Heart left ventricle (tissue), 13 donors: ENCODE data around the gene RPP40.

Experiments
- POLR2A ChIP-seq, 2 donors: fragments of 450-650 bp; IDR thresholded peaks; one replicate each; pipeline ENCODE4 v1.6.1; 2017; ENCODE audit warnings: antibody characterized with exemption in 2 of 2, mild to moderate bottlenecking in 2 of 2, moderate library complexity in 2 of 2
- TF ChIP-seq, protein P1 (sequence below), 12 donors: fragments of 200-600 bp; sonication (generic) in 4 of 12; IDR thresholded peaks; one replicate each; pipeline versions ENCODE4 v1.5.0 to v1.8.0; 2018 to 2022; ENCODE audit warnings: antibody characterized with exemption in 12 of 12, mild to moderate bottlenecking in 5 of 12
- donor health status: ischemic (EF 13 %, LVEDD 7.1; RV severe dilation, severe dysfunction).
- donor health status: DM: no; HTN: yes; CAD: no.
- donor health status: DM: no; HTN: no; CAD: no.
- donor health status: ischemic (EF 25% LVEDD 6.9; RV normal size, moderate dysfunction).
- donor health status: ischemic (EF 25% LVEDD 5.7; RV mildly dilated, moderate dysfunction).
- donor health status: ischemic (EF 35%, LVEDD 5.7; RV mildly dilated, moderate dysfunction).
- donor health status: nonischemic (EF 11% LVEDD 7.7; RV severe dilation, severe dysfunction).
- donor health status: DM: yes; HTN: yes; CAD: no.
- donor health status: PGD.
- donor health status: ischemic (EF 29% LVEDD 5.4; RV normal size, mild dysfunction).
- donor health status: nonischemic (EF 23%, LVEDD 6.1; RV moderate dilation, normal function).

DNA sequence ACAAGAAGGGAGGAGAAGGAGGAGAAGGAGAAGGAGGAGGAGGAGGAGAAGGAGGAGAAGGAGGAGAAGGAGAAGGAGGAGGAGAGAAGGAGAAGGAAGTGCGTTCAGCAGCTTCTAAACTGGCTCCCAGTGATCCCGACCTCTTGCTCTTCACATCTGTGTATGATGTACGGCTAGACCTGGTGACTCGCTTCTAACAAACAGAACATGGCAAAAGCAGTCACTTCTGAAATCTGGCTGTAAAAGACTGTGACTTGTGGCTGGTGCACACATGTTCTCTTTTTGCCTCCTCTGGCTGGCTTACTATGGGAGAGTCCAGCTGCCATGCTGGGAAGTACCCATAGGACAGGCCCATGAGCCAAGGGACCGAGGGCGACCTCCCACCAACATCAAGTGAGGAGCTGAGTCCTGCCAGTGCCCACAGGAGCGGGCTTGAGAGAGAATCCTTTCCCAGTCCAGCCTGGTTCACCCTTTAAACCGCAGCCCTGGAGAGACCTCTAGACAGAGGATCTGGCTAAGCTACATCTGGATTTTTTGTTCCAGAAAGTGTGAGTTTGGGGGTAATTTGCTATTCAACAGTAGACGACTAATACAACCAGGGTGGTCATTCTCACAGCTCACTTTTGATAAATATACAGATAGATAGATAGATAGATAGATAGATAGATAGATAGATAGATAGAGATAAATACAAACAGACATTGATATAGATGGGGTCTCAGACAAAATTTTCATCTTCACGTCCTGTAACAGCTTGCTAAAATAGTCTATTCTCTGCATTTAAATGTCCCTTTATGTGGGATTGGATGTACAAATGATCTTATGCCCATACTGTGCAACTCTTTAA lies 42.3 kb downstream of the RPP40 start:
- TF ChIP-seq, protein P1, sequence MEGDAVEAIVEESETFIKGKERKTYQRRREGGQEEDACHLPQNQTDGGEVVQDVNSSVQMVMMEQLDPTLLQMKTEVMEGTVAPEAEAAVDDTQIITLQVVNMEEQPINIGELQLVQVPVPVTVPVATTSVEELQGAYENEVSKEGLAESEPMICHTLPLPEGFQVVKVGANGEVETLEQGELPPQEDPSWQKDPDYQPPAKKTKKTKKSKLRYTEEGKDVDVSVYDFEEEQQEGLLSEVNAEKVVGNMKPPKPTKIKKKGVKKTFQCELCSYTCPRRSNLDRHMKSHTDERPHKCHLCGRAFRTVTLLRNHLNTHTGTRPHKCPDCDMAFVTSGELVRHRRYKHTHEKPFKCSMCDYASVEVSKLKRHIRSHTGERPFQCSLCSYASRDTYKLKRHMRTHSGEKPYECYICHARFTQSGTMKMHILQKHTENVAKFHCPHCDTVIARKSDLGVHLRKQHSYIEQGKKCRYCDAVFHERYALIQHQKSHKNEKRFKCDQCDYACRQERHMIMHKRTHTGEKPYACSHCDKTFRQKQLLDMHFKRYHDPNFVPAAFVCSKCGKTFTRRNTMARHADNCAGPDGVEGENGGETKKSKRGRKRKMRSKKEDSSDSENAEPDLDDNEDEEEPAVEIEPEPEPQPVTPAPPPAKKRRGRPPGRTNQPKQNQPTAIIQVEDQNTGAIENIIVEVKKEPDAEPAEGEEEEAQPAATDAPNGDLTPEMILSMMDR (IDR thresholded peaks at IDR 0.05), result no peak
- TF ChIP-seq POLR2A (IDR thresholded peaks at IDR 0.05), result no peak
